OCI-LY7 (cell line): Measurements from ENCODE around the gene TOX3. TPM values are rescaled to one million over a fixed set of nuclear protein-coding genes. Genes with fewer than 3 reads are reported as not detected.

Source experiments
- BruUV-seq: library from RNA; stranded (reverse); fragments of 400-500 nt; replicated peaks from 2 replicates; lab custom pipeline; 2021; lab: Mats Ljungman, UMichigan
- CTCF ChIA-PET: fragments of 300-600 bp; sonication (Branson Sonifier 250); formaldehyde crosslinking; loops from one replicate; lab custom pipeline; 2022; ENCODE audit warnings: antibody characterized with exemption; ENCODE audit not compliant: unreplicated experiment; lab: Charles Lee
- POLR2A ChIA-PET: fragments of 300-600 bp; sonication (Branson Sonifier 250); formaldehyde crosslinking; loops from one replicate; lab custom pipeline; 2022; ENCODE audit warnings: antibody characterized with exemption; lab: Charles Lee
- DNase-seq: peaks from one replicate; pipeline ENCODE4 v3.0.0-alpha.2; 2015; ENCODE audit warnings: low spot score
- H2AFZ ChIP-seq: fragments of 200-600 bp; sonication (generic), shearing (Covaris generic); 2 replicates; pipeline ENCODE4 v1.6.1; 2014; ENCODE audit warnings: mild to moderate bottlenecking, antibody characterized with exemption, low read length, moderate library complexity
- H3K27ac ChIP-seq: fragments of 200-600 bp; sonication (generic); 2 replicates; pipeline ENCODE4 v1.5.1; 2014; ENCODE audit warnings: mixed run types, low read depth, mild to moderate bottlenecking, moderate library complexity, low read length, inconsistent platforms; ENCODE audit not compliant: poor library complexity, severe bottlenecking
- H3K36me3 ChIP-seq: fragments of 200-600 bp; sonication (generic); 2 replicates; pipeline ENCODE4 v1.6.1; 2014; ENCODE audit warnings: mild to moderate bottlenecking, antibody characterized with exemption, low read length, moderate library complexity, mixed read lengths; ENCODE audit not compliant: insufficient read depth
- H3K4me1 ChIP-seq: fragments of 200-600 bp; sonication (generic); 2 replicates; pipeline ENCODE4 v1.5.1; 2014; ENCODE audit warnings: mild to moderate bottlenecking, low read length; ENCODE audit not compliant: insufficient read depth, poor library complexity, severe bottlenecking
- H3K4me2 ChIP-seq: fragments of 200-600 bp; sonication (generic); 2 replicates; pipeline ENCODE4 v1.6.1; 2014; ENCODE audit warnings: mild to moderate bottlenecking, low read length
- H3K4me3 ChIP-seq: fragments of 200-600 bp; sonication (generic); 2 replicates; pipeline ENCODE4 v1.5.1; 2014; ENCODE audit warnings: mild to moderate bottlenecking, low read depth, low read length; ENCODE audit not compliant: poor library complexity, severe bottlenecking
- H3K79me2 ChIP-seq: fragments of 200-600 bp; sonication (generic); 2 replicates; pipeline ENCODE4 v1.6.1; 2016; ENCODE audit warnings: low read depth, mild to moderate bottlenecking, low read length, moderate library complexity, mixed read lengths; ENCODE audit not compliant: insufficient read depth
- H3K9me2 ChIP-seq: fragments of 200-600 bp; sonication (generic); 2 replicates; pipeline ENCODE4 v1.6.1; 2016; ENCODE audit warnings: mild to moderate bottlenecking, low read length, mixed read lengths; ENCODE audit not compliant: insufficient read depth
- H3K9me3 ChIP-seq: fragments of 200-600 bp; sonication (generic); 2 replicates; pipeline ENCODE4 v1.6.1; 2014; ENCODE audit warnings: mild to moderate bottlenecking, mixed run types, low read length, mixed read lengths
- H4K20me1 ChIP-seq: fragments of 200-600 bp; sonication (generic); 2 replicates; pipeline ENCODE4 v1.6.1; 2014; ENCODE audit warnings: mild to moderate bottlenecking, antibody characterized with exemption, low read length, moderate library complexity, mixed read lengths; ENCODE audit not compliant: insufficient read depth
- EZH2phosphoT487 ChIP-seq: fragments of 200-600 bp; sonication (generic); IDR thresholded peaks from 2 replicates; pipeline ENCODE4 v1.6.1; 2018; ENCODE audit warnings: low read depth, borderline replicate concordance, mild to moderate bottlenecking, mixed run types, antibody characterized with exemption, low read length, moderate library complexity, mixed read lengths
- intact Hi-C: fragments of 100-400 bp; cut with micrococcal nuclease; formaldehyde crosslinking; loops from one replicate; pipeline ENCODE4 v1.10.0; 2022; ENCODE audit not compliant: unreplicated experiment
- total RNA-seq, 2 experiments: library from RNA; depleted of rRNA in 1 of 2; stranded (reverse); fragments of >200 nt in 1 of 2; shearing (Covaris generic) in 1 of 2; gene quantifications; 2 replicates each; pipeline ENCODE4 v1.2.3, GENCODE V29; 2014 to 2022
- TF ChIP-seq, protein P1 (sequence below): fragments of 200-600 bp; sonication (generic); conservative IDR thresholded peaks from 2 replicates; pipeline ENCODE4 v1.5.1; 2014; ENCODE audit warnings: mild to moderate bottlenecking, antibody characterized with exemption, low read length, moderate library complexity, mixed read lengths

The TOX3 gene
- total RNA-seq, 2 experiments from 2014 or later: not detected

- ChIA-PET POLR2A (no interaction called here), CTCF (no interaction called here)
- Histone ChIP-seq H3K36me3 (no peaks in the 10 kb centered on the region), H3K9me2 (no peaks in the 10 kb centered on the region), H4K20me1 (no peaks in the 10 kb centered on the region), H3K79me2 (no peaks in the 10 kb centered on the region), H2AFZ (no peak overlapping the region), H3K27ac (no peak overlapping the region), H3K4me1 (no peaks in the 10 kb centered on the region), H3K4me3 (no peak overlapping the region), H3K9me3 (no peaks in the 10 kb centered on the region), H3K4me2 (no peak overlapping the region)
- intact Hi-C loops: no loop called here
- no peak for DNase-seq
- TF ChIP-seq, protein P1, sequence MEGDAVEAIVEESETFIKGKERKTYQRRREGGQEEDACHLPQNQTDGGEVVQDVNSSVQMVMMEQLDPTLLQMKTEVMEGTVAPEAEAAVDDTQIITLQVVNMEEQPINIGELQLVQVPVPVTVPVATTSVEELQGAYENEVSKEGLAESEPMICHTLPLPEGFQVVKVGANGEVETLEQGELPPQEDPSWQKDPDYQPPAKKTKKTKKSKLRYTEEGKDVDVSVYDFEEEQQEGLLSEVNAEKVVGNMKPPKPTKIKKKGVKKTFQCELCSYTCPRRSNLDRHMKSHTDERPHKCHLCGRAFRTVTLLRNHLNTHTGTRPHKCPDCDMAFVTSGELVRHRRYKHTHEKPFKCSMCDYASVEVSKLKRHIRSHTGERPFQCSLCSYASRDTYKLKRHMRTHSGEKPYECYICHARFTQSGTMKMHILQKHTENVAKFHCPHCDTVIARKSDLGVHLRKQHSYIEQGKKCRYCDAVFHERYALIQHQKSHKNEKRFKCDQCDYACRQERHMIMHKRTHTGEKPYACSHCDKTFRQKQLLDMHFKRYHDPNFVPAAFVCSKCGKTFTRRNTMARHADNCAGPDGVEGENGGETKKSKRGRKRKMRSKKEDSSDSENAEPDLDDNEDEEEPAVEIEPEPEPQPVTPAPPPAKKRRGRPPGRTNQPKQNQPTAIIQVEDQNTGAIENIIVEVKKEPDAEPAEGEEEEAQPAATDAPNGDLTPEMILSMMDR: no peak
- TF ChIP-seq EZH2phosphoT487: no peak
- no TSS peak for BruUV-seq
Observed at GRCh38 chr16:52568983-52569690, 22.2 kb upstream of the TOX3 start.

DNA sequence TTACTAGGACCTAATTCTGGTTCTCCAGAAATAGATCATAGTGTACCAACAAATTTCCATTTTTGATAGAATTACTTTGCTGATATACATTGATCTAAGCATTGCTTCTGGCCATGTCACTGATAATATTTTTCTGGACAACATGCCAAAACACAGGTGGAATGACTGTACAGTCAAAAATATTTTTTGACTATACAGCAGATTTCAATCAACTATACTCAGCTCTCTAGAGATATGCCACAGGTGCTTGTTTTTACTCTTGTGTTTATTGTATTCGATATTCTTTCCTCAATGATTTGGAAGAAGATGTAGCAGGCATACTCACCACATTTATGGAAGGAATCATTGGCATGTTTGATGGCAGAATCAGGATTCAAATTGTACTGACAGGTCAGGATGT, 21.6 kb upstream of the TOX3 start:
- POLR2A ChIA-PET: no interaction called here
- H3K27ac ChIP-seq: no peak overlapping the region
- no peak for DNase-seq
- H3K9me2 ChIP-seq: no peaks in the 10 kb centered on the region
- H2AFZ ChIP-seq: no peak overlapping the region
- H3K4me2 ChIP-seq: no peak overlapping the region
- intact Hi-C loops: no loop called here
- CTCF ChIA-PET: no interaction called here
- H3K4me1 ChIP-seq: no peaks in the 10 kb centered on the region
- TF ChIP-seq, protein P1: no peak
- no peak for TF ChIP-seq EZH2phosphoT487
- no peaks in the 10 kb centered on the region for H3K9me3 ChIP-seq
- BruUV-seq: no TSS peak
- H3K79me2 ChIP-seq: no peaks in the 10 kb centered on the region
- H3K36me3 ChIP-seq: no peaks in the 10 kb centered on the region
- no peaks in the 10 kb centered on the region for H4K20me1 ChIP-seq
- H3K4me3 ChIP-seq: no peak overlapping the region

- no TSS peak for BruUV-seq
- H3K36me3 ChIP-seq: no peaks in the 10 kb centered on the region
- ChIA-PET POLR2A (no interaction called here), CTCF (no interaction called here)
- no peak for DNase-seq
- no peaks in the 10 kb centered on the region for H3K79me2 ChIP-seq
- no peak overlapping the region for H2AFZ ChIP-seq
- no peak overlapping the region for H3K27ac ChIP-seq
- no peaks in the 10 kb centered on the region for H3K9me2 ChIP-seq
- H3K4me3 ChIP-seq: no peak overlapping the region
- H3K4me1 ChIP-seq: no peaks in the 10 kb centered on the region
- no peaks in the 10 kb centered on the region for H4K20me1 ChIP-seq
- no peak overlapping the region for H3K4me2 ChIP-seq
- H3K9me3 ChIP-seq: no peaks in the 10 kb centered on the region
- TF ChIP-seq, protein P1: no peak
- TF ChIP-seq EZH2phosphoT487: no peak
- intact Hi-C loops: no loop called here
Observed at GRCh38 chr16:52567193-52567592, 20.2 kb upstream of the TOX3 start.
